WTC11 (cell line): ENCODE results near the gene KDM6B. TPM values are rescaled to one million over a fixed set of nuclear protein-coding genes. Genes with fewer than 3 reads are reported as not detected.

Experiments
- ATAC-seq: fragments of 200-7000 bp; cut with Tn5 transposase; 2 replicates; pipeline ENCODE4 v1.10.0; 2021; ENCODE audit warnings: mild to moderate bottlenecking, moderate library complexity
- CTCF ChIA-PET: fragments of 300-600 bp; sonication (Branson Sonifier 250); formaldehyde crosslinking; loops from one replicate; lab custom pipeline; 2021; ENCODE audit warnings: antibody characterized with exemption; lab: Charles Lee
- POLR2A ChIA-PET: fragments of 350-600 bp; sonication (Branson Sonifier 250); formaldehyde crosslinking; loops from one replicate; lab custom pipeline; 2021; ENCODE audit warnings: antibody characterized with exemption; lab: Charles Lee
- DNase-seq: peaks from one replicate; pipeline ENCODE4 v3.0.0; 2021; ENCODE audit warnings: low spot score
- H3K27ac Mint-ChIP-seq: 2 replicates; pipeline ENCODE4 v1.8.0; 2021; ENCODE audit warnings: mixed read lengths
- H3K27me3 Mint-ChIP-seq: 2 replicates; pipeline ENCODE4 v1.8.0; 2021; ENCODE audit warnings: low read depth, mild to moderate bottlenecking, moderate library complexity, mixed read lengths
- H3K36me3 Mint-ChIP-seq: 2 replicates; pipeline ENCODE4 v1.8.0; 2021; ENCODE audit warnings: mixed read lengths
- H3K4me1 Mint-ChIP-seq: 2 replicates; pipeline ENCODE4 v1.8.0; 2022; ENCODE audit warnings: mixed read lengths
- H3K4me3 Mint-ChIP-seq: 2 replicates; pipeline ENCODE4 v1.8.0; 2021; ENCODE audit warnings: mild to moderate bottlenecking, moderate library complexity, mixed read lengths
- H3K9me3 Mint-ChIP-seq: 2 replicates; pipeline ENCODE4 v1.8.0; 2021; ENCODE audit warnings: mixed read lengths
- CREB1 ChIP-seq: sonication (generic); formaldehyde crosslinking; IDR thresholded peaks from 2 replicates; pipeline ENCODE4 v1.8.0; 2023; ENCODE audit warnings: mild to moderate bottlenecking, missing genetic modification reagents
- CREM ChIP-seq: sonication (generic); formaldehyde crosslinking; IDR thresholded peaks from 2 replicates; pipeline ENCODE4 v1.8.1; 2022; ENCODE audit warnings: mild to moderate bottlenecking, missing genetic modification reagents, moderate library complexity
- CTCF ChIP-seq: fragments of 200-600 bp; IDR thresholded peaks from 2 replicates; pipeline ENCODE4 v1.8.0; 2022; ENCODE audit warnings: antibody characterized with exemption
- HMGA2 ChIP-seq: fragments of 250-450 bp; sonication (Bioruptor Pico); IDR thresholded peaks from 2 replicates; pipeline ENCODE4 v1.4.0; 2021; ENCODE audit warnings: mild to moderate bottlenecking, moderate library complexity
- HMGXB4 ChIP-seq: sonication (generic); formaldehyde crosslinking; IDR thresholded peaks from 2 replicates; pipeline ENCODE4 v1.8.1; 2023; ENCODE audit warnings: mild to moderate bottlenecking, moderate library complexity, missing genetic modification reagents
- MYBL2 ChIP-seq: sonication (generic); formaldehyde crosslinking; IDR thresholded peaks from 2 replicates; pipeline ENCODE4 v1.8.1; 2023; ENCODE audit warnings: mild to moderate bottlenecking, moderate library complexity, missing genetic modification reagents
- NFATC4 ChIP-seq: fragments of 250-450 bp; sonication (Bioruptor Pico); IDR thresholded peaks from 2 replicates; pipeline ENCODE4 v1.9.0; 2021; ENCODE audit warnings: mild to moderate bottlenecking
- NFE2L1 ChIP-seq: sonication (generic); formaldehyde crosslinking; IDR thresholded peaks from 2 replicates; pipeline ENCODE4 v1.8.1; 2023; ENCODE audit warnings: missing genetic modification reagents
- OVOL2 ChIP-seq: fragments of 250-450 bp; sonication (Bioruptor Pico); IDR thresholded peaks from 2 replicates; pipeline ENCODE4 v1.9.0; 2021; ENCODE audit warnings: mild to moderate bottlenecking, borderline replicate concordance
- TEAD1 ChIP-seq: sonication (generic); formaldehyde crosslinking; IDR thresholded peaks from 2 replicates; pipeline ENCODE4 v1.8.0; 2022; ENCODE audit warnings: mild to moderate bottlenecking, missing genetic modification reagents
- ZBTB21 ChIP-seq: sonication (generic); formaldehyde crosslinking; IDR thresholded peaks from 2 replicates; pipeline ENCODE4 v1.8.1; 2023; ENCODE audit warnings: mild to moderate bottlenecking, missing genetic modification reagents, borderline replicate concordance
- ZNF219 ChIP-seq: sonication (generic); formaldehyde crosslinking; IDR thresholded peaks from 2 replicates; pipeline ENCODE4 v1.8.0; 2023; ENCODE audit warnings: missing genetic modification reagents, mild to moderate bottlenecking, borderline replicate concordance
- ZNF232 ChIP-seq: sonication (generic); formaldehyde crosslinking; IDR thresholded peaks from 2 replicates; pipeline ENCODE4 v1.8.0; 2022; ENCODE audit warnings: mild to moderate bottlenecking, missing genetic modification reagents
- ZNF317 ChIP-seq: sonication (generic); formaldehyde crosslinking; IDR thresholded peaks from 2 replicates; pipeline ENCODE4 v1.8.1; 2023; ENCODE audit warnings: low read depth, mild to moderate bottlenecking, moderate library complexity, missing genetic modification reagents, borderline replicate concordance
- ZNF396 ChIP-seq: fragments of 250-450 bp; sonication (Bioruptor Pico); IDR thresholded peaks from 2 replicates; pipeline ENCODE4 v1.8.0; 2021; ENCODE audit warnings: mild to moderate bottlenecking, moderate library complexity, borderline replicate concordance
- ZNF512 ChIP-seq: sonication (generic); formaldehyde crosslinking; IDR thresholded peaks from 2 replicates; pipeline ENCODE4 v1.8.1; 2022; ENCODE audit warnings: missing genetic modification reagents, borderline replicate concordance
- ZNF671 ChIP-seq: fragments of 250-450 bp; sonication (Bioruptor Pico); IDR thresholded peaks from 2 replicates; pipeline ENCODE4 v1.8.0; 2021; ENCODE audit warnings: mild to moderate bottlenecking
- total RNA-seq: library from RNA; stranded (reverse); gene quantifications from 3 replicates; pipeline ENCODE4 v1.2.3, GENCODE V29; 2021
- TF ChIP-seq, protein P1 (sequence below): sonication (generic); formaldehyde crosslinking; conservative IDR thresholded peaks from 2 replicates; pipeline ENCODE4 v1.8.1; 2022; ENCODE audit warnings: mild to moderate bottlenecking, missing genetic modification reagents
- TF ChIP-seq, protein P2 (sequence below): sonication (generic); formaldehyde crosslinking; conservative IDR thresholded peaks from 2 replicates; pipeline ENCODE4 v1.8.1; 2023; ENCODE audit warnings: mild to moderate bottlenecking, low read depth, missing genetic modification reagents, moderate library complexity
- TF ChIP-seq, protein P3 (sequence below): sonication (generic); formaldehyde crosslinking; IDR thresholded peaks from 2 replicates; pipeline ENCODE4 v1.8.0; 2022; ENCODE audit warnings: mild to moderate bottlenecking, missing genetic modification reagents
- TF ChIP-seq, protein P4 (sequence below): sonication (generic); formaldehyde crosslinking; IDR thresholded peaks from 2 replicates; pipeline ENCODE4 v1.8.1; 2023; ENCODE audit warnings: mild to moderate bottlenecking, missing genetic modification reagents
- TF ChIP-seq, protein P5 (sequence below): sonication (generic); formaldehyde crosslinking; IDR thresholded peaks from 2 replicates; pipeline ENCODE4 v1.8.1; 2022; ENCODE audit warnings: mild to moderate bottlenecking, missing genetic modification reagents, moderate library complexity, borderline replicate concordance

KDM6B gene
- total RNA-seq, 1 experiment from 2014 or later, result 13.2 TPM

DNA sequence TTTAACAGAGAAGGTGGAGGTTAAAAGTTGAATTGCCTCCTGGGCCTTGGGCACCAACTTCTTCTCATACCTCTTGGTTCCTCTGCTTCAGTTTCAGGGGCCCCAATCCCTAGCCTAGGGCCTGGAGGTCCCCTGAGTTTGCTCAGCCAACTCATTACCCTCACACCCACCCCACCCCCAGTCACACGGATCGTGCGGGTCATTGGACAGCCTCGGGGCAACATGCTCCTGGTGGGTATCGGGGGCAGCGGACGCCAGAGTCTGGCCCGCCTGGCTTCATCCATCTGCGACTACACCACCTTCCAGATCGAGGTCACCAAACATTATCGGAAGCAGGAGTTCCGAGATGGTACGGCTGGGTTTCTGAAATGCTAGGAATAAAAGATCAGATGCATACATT lies 36.0 kb upstream of the KDM6B start (continued):
- TF ChIP-seq HMGXB4 (CRISPR knock-in tag) (no peak), ZBTB21 (CRISPR knock-in tag) (no peak), ZNF396 (no peak), ZNF219 (CRISPR knock-in tag) (no peak), ZNF317 (CRISPR knock-in tag) (no peak), MYBL2 (CRISPR knock-in tag) (no peak), CREB1 (CRISPR knock-in tag) (no peak)

DNA sequence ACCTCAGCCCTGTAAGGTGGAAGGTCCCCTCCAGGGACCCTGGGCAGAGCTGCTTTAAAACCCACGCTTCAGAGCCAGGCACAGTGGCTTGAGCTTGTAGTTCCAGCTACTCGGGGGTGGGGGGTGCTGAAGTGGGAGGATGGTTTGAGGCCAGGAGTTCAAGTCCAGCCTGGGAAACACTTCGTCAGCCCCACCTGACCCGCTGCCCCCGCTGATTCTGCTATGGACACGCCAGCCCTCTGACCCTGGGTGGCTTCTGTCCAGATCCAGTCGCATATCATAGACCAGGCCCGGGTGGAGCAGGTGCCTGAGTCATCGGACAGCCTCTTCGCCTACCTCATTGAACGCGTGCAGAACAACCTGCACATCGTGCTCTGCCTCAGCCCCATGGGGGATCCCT lies 35.2 kb upstream of the KDM6B start:
- no peak overlapping the region for H3K27ac Mint-ChIP-seq

More for the DNA sequence above, 35.2 kb upstream of the KDM6B start:
- no peak for TF ChIP-seq ZNF671
- TF ChIP-seq, protein P1, sequence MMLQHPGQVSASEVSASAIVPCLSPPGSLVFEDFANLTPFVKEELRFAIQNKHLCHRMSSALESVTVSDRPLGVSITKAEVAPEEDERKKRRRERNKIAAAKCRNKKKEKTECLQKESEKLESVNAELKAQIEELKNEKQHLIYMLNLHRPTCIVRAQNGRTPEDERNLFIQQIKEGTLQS (CRISPR knock-in tag), result no peak
- TF ChIP-seq TEAD1 (CRISPR knock-in tag), result no peak
- TF ChIP-seq, protein P2, sequence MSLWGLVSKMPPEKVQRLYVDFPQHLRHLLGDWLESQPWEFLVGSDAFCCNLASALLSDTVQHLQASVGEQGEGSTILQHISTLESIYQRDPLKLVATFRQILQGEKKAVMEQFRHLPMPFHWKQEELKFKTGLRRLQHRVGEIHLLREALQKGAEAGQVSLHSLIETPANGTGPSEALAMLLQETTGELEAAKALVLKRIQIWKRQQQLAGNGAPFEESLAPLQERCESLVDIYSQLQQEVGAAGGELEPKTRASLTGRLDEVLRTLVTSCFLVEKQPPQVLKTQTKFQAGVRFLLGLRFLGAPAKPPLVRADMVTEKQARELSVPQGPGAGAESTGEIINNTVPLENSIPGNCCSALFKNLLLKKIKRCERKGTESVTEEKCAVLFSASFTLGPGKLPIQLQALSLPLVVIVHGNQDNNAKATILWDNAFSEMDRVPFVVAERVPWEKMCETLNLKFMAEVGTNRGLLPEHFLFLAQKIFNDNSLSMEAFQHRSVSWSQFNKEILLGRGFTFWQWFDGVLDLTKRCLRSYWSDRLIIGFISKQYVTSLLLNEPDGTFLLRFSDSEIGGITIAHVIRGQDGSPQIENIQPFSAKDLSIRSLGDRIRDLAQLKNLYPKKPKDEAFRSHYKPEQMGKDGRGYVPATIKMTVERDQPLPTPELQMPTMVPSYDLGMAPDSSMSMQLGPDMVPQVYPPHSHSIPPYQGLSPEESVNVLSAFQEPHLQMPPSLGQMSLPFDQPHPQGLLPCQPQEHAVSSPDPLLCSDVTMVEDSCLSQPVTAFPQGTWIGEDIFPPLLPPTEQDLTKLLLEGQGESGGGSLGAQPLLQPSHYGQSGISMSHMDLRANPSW (CRISPR knock-in tag), result no peak
- no peak for TF ChIP-seq ZNF232 (CRISPR knock-in tag)
- no peak for TF ChIP-seq CREB1 (CRISPR knock-in tag)
- TF ChIP-seq, protein P3, sequence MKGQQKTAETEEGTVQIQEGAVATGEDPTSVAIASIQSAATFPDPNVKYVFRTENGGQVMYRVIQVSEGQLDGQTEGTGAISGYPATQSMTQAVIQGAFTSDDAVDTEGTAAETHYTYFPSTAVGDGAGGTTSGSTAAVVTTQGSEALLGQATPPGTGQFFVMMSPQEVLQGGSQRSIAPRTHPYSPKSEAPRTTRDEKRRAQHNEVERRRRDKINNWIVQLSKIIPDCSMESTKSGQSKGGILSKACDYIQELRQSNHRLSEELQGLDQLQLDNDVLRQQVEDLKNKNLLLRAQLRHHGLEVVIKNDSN (CRISPR knock-in tag), result no peak
- no peak for TF ChIP-seq NFE2L1 (CRISPR knock-in tag)
- TF ChIP-seq CTCF, result no peak
- no peak for TF ChIP-seq ZNF512 (CRISPR knock-in tag)
- TF ChIP-seq ZBTB21 (CRISPR knock-in tag), result no peak
- TF ChIP-seq HMGA2 (CRISPR knock-in tag), result no peak
- TF ChIP-seq, protein P4, sequence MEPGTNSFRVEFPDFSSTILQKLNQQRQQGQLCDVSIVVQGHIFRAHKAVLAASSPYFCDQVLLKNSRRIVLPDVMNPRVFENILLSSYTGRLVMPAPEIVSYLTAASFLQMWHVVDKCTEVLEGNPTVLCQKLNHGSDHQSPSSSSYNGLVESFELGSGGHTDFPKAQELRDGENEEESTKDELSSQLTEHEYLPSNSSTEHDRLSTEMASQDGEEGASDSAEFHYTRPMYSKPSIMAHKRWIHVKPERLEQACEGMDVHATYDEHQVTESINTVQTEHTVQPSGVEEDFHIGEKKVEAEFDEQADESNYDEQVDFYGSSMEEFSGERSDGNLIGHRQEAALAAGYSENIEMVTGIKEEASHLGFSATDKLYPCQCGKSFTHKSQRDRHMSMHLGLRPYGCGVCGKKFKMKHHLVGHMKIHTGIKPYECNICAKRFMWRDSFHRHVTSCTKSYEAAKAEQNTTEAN (CRISPR knock-in tag), result no peak
- TF ChIP-seq, protein P5, sequence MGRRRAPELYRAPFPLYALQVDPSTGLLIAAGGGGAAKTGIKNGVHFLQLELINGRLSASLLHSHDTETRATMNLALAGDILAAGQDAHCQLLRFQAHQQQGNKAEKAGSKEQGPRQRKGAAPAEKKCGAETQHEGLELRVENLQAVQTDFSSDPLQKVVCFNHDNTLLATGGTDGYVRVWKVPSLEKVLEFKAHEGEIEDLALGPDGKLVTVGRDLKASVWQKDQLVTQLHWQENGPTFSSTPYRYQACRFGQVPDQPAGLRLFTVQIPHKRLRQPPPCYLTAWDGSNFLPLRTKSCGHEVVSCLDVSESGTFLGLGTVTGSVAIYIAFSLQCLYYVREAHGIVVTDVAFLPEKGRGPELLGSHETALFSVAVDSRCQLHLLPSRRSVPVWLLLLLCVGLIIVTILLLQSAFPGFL (CRISPR knock-in tag), result no peak
- no peak for TF ChIP-seq OVOL2 (CRISPR knock-in tag)
- no peak for TF ChIP-seq NFATC4
- no peak for TF ChIP-seq CREM (CRISPR knock-in tag)
- ChIA-PET CTCF (interaction anchor here (0.6 to 1.4 kb wide), 3 partner anchors 43 to 86 kb away, joined by 3 to 8 read pairs (median 3); no protein-coding TSS in a partner anchor), POLR2A (no interaction called here)
- Mint-ChIP-seq H3K4me1 (peaks cover 7% of the 10 kb centered on the region), H3K4me3 (no peak overlapping the region), H3K9me3 (peaks cover 4% of the 10 kb centered on the region), H3K36me3 (no peaks in the 10 kb centered on the region), H3K27me3 (no peaks in the 10 kb centered on the region; the same call in 1 of the 2 replicates)
- ATAC-seq, result no peak
- no peak for DNase-seq
